CD4-positive, alpha-beta T cell treated with Interleukin-10 for 1 hour (primary cell): Measurements from ENCODE around the gene SORD.
"Not testable (repeated sequence)": the region's sequence is repeated elsewhere in the genome, so short reads cannot be mapped to it uniquely, and the experiment has no call there.

Source experiments
- DNase-seq: peaks from one replicate; pipeline ENCODE4 v3.0.0-alpha.2; 2020

SORD gene

GRCh38 chr15:45025627-45026026, 2.6 kb downstream of the SORD start:
- DNase-seq, result not testable (repeated sequence)

GRCh38 chr15:45026651-45027190, 3.7 kb downstream of the SORD start:
- DNase-seq, result no peak

GRCh38 chr15:45027220-45027619, 4.2 kb downstream of the SORD start:
- DNase-seq, result no peak

GRCh38 chr15:45030743-45031142, 7.7 kb downstream of the SORD start:
- no peak for DNase-seq

GRCh38 chr15:45031522-45032028, 8.6 kb downstream of the SORD start:
- not testable (repeated sequence) for DNase-seq

GRCh38 chr15:45032501-45032900, 9.5 kb downstream of the SORD start:
- DNase-seq, result not testable (repeated sequence)

- DNase-seq, result not testable (repeated sequence)
Measured at GRCh38 chr15:45034087-45034486, 11.1 kb downstream of the SORD start.

- not testable (repeated sequence) for DNase-seq
Measured at GRCh38 chr15:45034600-45035375, 11.8 kb downstream of the SORD start.

- peak; percentile 72 for DNase-seq
Measured at GRCh38 chr15:45036812-45037781, 14.1 kb downstream of the SORD start.

- DNase-seq, result no peak
Measured at GRCh38 chr15:45037936-45038335, 14.9 kb downstream of the SORD start.

GRCh38 chr15:45040396-45040795, 17.4 kb downstream of the SORD start:
- DNase-seq, result not testable (repeated sequence)

- DNase-seq, result not testable (repeated sequence)
Measured at GRCh38 chr15:45041538-45041937, 18.5 kb downstream of the SORD start.

- DNase-seq, result not testable (repeated sequence)
Measured at GRCh38 chr15:45042859-45043258, 19.9 kb downstream of the SORD start.

- DNase-seq, result not testable (repeated sequence)
Measured at GRCh38 chr15:45044270-45044669, 21.3 kb downstream of the SORD start.

- not testable (repeated sequence) for DNase-seq
Measured at GRCh38 chr15:45048449-45048793, 25.4 kb downstream of the SORD start.

- peak; percentile 3 for DNase-seq
Measured at GRCh38 chr15:45048794-45049631, 26.0 kb downstream of the SORD start.

GRCh38 chr15:45050587-45050986, 27.6 kb downstream of the SORD start:
- DNase-seq, result no peak

GRCh38 chr15:45052676-45053075, 29.7 kb downstream of the SORD start:
- DNase-seq, result not testable (repeated sequence)

GRCh38 chr15:45058690-45059675, 36.0 kb downstream of the SORD start:
- not testable (repeated sequence) for DNase-seq

GRCh38 chr15:45062301-45062700, 39.3 kb downstream of the SORD start:
- DNase-seq, result not testable (repeated sequence)

GRCh38 chr15:45064386-45064785, 41.4 kb downstream of the SORD start:
- DNase-seq, result no peak
